Psoas muscle (tissue), 8 donors: ENCODE results near the gene LUZP2. TPM values are rescaled to one million over a fixed set of nuclear protein-coding genes. Genes with fewer than 3 reads are reported as not detected.

Experiments used
- ATAC-seq, 4 donors: fragments of 200-7000 bp; cut with Tn5 transposase; one replicate each; pipeline ENCODE4 v1.9.1; 2020; ENCODE audit warnings: moderate library complexity in 3 of 4, mild to moderate bottlenecking in 2 of 4
- DNase-seq, 2 donors: peaks; one replicate each; pipeline ENCODE4 v3.0.0-alpha.2; 2020
- H3K27ac ChIP-seq: fragments of 200-600 bp; one replicate; pipeline ENCODE4 v1.8.0; 2022
- H3K27me3 ChIP-seq, 3 donors: fragments of 200-600 bp in 1 of 3; one replicate each; pipeline versions ENCODE4 v1.6.1 to v1.8.0; 2013 to 2022; ENCODE audit warnings: low read length in 2 of 3, mild to moderate bottlenecking in 2 of 3, moderate library complexity in 1 of 3; ENCODE audit not compliant: insufficient read depth in 3 of 3
- H3K36me3 ChIP-seq, 2 donors: fragments of 200-600 bp in 1 of 2; one replicate each; pipeline versions ENCODE4 v1.6.1 to v1.8.0; 2013 to 2022; ENCODE audit warnings: low read depth in 1 of 2, mild to moderate bottlenecking in 1 of 2, moderate library complexity in 1 of 2; ENCODE audit not compliant: insufficient read depth in 1 of 2
- H3K4me1 ChIP-seq: fragments of 200-600 bp; one replicate; pipeline ENCODE4 v1.8.0; 2022
- H3K4me3 ChIP-seq: fragments of 200-600 bp; one replicate; pipeline ENCODE4 v1.8.0; 2022; ENCODE audit warnings: mild to moderate bottlenecking
- H3K9me3 ChIP-seq: fragments of 200-600 bp; one replicate; pipeline ENCODE4 v1.8.0; 2022
- WGBS, 3 donors: extraction: QIAGEN DNeasy Blood & Tissue Kit; methylation state at CpG; one replicate each; pipeline versions ENCODE4 v1.1.6 to v1.1.7; 2013; 5-methylcytosine and 5-hydroxymethylcytosine counted together
- intact Hi-C, 2 donors: fragments of 100-400 bp; cut with DNase I; formaldehyde crosslinking; loops; one replicate each; pipeline versions ENCODE4 v1.11.0 to v1.14.2; 2022
- polyA plus RNA-seq, 3 donors: library from polyadenylated mRNA; stranded (reverse); fragments of 200-250 nt; gene quantifications; one replicate each; pipeline ENCODE4 v1.2.3, GENCODE V29; 2013
- total RNA-seq, 4 donors: library from RNA; stranded (reverse); fragmentation: NEBNext Ultra II Directional in 2 of 4; extraction: Animal tissue kit (Norgen Biotek cat#: 25700) in 2 of 4; gene quantifications; one replicate each; pipeline versions ENCODE4 v1.2.1 to v1.2.4, GENCODE V29; 2021 to 2023
- TF ChIP-seq, protein P1 (sequence below): fragments of 200-600 bp; IDR thresholded peaks from one replicate; pipeline ENCODE4 v1.8.0; 2022; ENCODE audit warnings: antibody characterized with exemption
- donor health status: healthy with polysubstance abuse.
- donor health status: DM: no; HTN: no; CAD: no; lungs with moderate emphysema.
- donor health status: Bipolar disorder and iron deficiency.
- donor health status: healthy.
- donor health status: DM: yes; HTN: yes; CAD: no.
- donor health status: DM: no; HTN: no; CAD: no.
- donor health status: DM: no; HTN: no; CAD: no.
- donor health status: DM: yes; HTN: yes; CAD: no.

LUZP2 gene
- total and polyA plus RNA-seq, 7 donors, result 0.01 TPM; not detected in 5

DNA sequence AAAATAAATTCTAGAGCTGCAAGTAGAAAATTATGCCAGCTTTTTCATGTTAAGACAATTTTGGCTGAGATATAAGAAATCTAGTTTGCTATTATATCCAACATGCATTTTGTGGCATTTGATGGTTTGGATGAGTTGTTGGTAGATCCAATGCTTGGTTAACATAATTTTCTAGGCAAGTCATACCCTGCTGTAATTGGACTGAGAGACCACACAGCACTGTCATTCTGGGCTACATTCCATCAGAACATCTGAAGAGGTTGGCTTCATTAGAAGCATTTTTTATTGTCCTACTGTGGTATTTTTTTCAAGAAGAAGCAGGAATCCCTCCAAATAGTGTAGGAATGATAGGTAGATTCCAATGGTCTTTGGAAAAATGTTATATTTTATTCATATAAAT lies 561.0 kb downstream of the LUZP2 start:
- ATAC-seq, result no peak
- TF ChIP-seq, protein P1, sequence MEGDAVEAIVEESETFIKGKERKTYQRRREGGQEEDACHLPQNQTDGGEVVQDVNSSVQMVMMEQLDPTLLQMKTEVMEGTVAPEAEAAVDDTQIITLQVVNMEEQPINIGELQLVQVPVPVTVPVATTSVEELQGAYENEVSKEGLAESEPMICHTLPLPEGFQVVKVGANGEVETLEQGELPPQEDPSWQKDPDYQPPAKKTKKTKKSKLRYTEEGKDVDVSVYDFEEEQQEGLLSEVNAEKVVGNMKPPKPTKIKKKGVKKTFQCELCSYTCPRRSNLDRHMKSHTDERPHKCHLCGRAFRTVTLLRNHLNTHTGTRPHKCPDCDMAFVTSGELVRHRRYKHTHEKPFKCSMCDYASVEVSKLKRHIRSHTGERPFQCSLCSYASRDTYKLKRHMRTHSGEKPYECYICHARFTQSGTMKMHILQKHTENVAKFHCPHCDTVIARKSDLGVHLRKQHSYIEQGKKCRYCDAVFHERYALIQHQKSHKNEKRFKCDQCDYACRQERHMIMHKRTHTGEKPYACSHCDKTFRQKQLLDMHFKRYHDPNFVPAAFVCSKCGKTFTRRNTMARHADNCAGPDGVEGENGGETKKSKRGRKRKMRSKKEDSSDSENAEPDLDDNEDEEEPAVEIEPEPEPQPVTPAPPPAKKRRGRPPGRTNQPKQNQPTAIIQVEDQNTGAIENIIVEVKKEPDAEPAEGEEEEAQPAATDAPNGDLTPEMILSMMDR, result no peak
- Histone ChIP-seq H3K36me3 (no peaks in the 10 kb centered on the region), H3K4me1 (no peaks in the 10 kb centered on the region), H3K27ac (no peak overlapping the region), H3K9me3 (no peaks in the 10 kb centered on the region), H3K4me3 (no peak overlapping the region), H3K27me3 (no peaks in the 10 kb centered on the region)
- no peak for DNase-seq
- intact Hi-C loops, result no loop called here

DNA sequence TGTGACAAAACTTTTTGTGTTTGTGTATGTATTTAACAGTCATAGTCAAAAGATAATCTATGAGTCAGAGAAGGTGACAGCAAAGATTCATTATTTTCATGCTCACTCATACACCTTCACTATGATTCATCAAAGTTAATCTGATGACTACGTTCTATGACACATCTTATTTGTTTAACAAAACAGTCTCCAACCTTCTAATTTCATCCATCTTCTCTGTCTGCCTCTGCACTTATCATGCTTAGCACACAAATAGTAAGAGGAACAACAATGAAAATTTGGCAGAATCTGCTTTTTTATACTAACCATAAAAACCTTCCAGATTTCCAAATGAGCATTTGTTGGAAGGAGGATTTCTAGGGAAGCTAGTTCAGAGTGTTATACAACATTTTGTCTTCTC lies 568.9 kb downstream of the LUZP2 start:
- H3K36me3 ChIP-seq, result no peaks in the 10 kb centered on the region
- H3K27me3 ChIP-seq, result no peaks in the 10 kb centered on the region
- H3K4me1 ChIP-seq, result no peaks in the 10 kb centered on the region
- no peak overlapping the region for H3K4me3 ChIP-seq
- intact Hi-C loops, result no loop called here
- H3K9me3 ChIP-seq, result no peaks in the 10 kb centered on the region
- DNase-seq, result no peak
- no peak for ATAC-seq
- TF ChIP-seq, protein P1, result no peak
- H3K27ac ChIP-seq, result no peak overlapping the region
- WGBS, 3 donors, result 57 to 63% (median 60%) methylated on average over 1 of the region's 1 CpG

DNA sequence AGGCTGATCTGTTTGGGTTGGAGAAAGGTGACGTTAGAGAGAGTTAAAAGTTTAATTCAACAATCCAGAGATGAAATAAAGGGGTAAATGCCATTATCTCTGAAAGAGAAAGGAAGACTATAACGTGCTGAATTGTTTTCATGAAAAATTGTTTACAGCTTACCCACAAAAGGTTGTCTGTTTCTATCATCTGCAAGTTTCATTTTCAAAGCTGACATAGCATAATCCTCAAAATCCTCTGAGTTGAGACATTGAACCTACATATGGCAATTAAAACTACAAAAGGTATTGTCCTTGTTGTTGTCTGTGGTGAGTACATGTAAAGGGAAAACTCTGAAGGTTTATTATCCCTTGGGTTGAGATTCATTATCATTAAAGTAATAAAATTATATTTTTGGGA lies 569.9 kb downstream of the LUZP2 start:
- TF ChIP-seq, protein P1, result no peak
- Histone ChIP-seq H3K27ac (no peak overlapping the region), H3K9me3 (no peaks in the 10 kb centered on the region), H3K4me3 (no peak overlapping the region), H3K27me3 (no peaks in the 10 kb centered on the region), H3K4me1 (no peaks in the 10 kb centered on the region), H3K36me3 (no peaks in the 10 kb centered on the region)
- intact Hi-C loops, result no loop called here
- DNase-seq (no peak), ATAC-seq (no peak)
- 50 to 61% (median 57%) methylated on average over 2 of the region's 2 CpGs for WGBS, 3 donors

DNA sequence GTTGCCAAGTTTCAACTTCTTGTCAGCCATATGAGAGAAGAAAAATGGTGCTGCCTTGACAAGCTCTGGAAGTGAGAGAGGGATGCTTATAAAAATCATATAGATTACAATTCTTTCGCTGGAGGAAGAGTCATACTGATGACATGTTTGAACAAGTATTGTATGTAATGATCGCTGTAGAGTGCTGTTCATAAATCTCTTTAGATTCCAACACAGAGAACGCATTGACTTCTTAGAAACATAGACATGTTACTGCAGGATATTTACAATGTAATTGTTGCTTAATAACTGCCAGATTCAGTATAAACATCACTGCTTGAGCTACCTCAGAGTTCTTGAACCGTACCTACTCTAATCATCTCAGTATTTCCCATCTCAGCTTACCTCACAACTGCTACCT lies 571.6 kb downstream of the LUZP2 start:
- whole genome bisulfite sequencing, 3 donors, result 80 to 86% (median 86%) methylated on average over 4 of the region's 4 CpGs
- Histone ChIP-seq H3K9me3 (no peaks in the 10 kb centered on the region), H3K27ac (no peak overlapping the region), H3K4me3 (no peak overlapping the region), H3K4me1 (no peaks in the 10 kb centered on the region), H3K36me3 (no peaks in the 10 kb centered on the region), H3K27me3 (no peaks in the 10 kb centered on the region)
- intact Hi-C loops, result no loop called here
- no peak for DNase-seq
- TF ChIP-seq, protein P1, result no peak
- ATAC-seq, result no peak

DNA sequence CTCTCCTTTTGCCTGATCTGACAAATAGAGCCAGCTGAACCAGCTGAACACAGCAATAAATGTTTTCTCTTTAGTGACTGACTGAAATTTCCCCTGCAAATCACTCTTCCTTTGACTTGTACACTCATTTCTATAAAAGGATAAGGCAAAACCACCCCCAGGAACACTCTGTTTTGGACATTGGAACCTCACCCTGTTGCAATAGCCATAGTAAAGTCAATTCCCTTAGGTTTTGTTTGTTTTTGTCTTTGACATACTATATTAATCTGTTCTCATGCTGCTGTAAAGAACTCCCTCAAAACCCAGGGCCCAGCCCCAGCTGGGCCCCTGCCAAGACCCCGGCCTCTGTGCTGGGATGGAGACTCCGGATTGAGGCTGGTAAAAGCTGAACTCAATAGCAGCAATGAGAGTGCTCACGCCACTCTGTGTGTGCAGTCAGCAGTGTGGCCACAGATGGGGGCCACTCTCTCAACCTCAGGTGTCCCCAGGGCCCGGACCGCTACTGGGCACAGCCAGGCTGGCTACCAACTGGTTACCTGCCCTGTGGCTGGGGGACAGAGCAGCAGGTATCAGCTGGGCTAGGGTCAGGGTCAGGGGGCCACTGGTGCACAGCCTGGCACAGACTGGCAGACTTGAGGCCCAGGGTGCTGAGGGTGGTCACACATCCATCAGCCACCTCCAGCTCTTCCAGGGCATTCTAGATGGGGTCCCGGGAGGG lies 597.4 kb downstream of the LUZP2 start:
- Histone ChIP-seq H3K27me3 (no peaks in the 10 kb centered on the region), H3K4me3 (no peak overlapping the region), H3K27ac (no peak overlapping the region), H3K9me3 (no peaks in the 10 kb centered on the region), H3K4me1 (no peaks in the 10 kb centered on the region), H3K36me3 (no peaks in the 10 kb centered on the region)
- intact Hi-C loops, result loop anchor here in 1 of 2 donors (10.0 kb wide), 1 partner anchor 61 kb away; no protein-coding TSS in a partner anchor
- ATAC-seq (no peak), DNase-seq (no peak)
- TF ChIP-seq, protein P1, result no peak
- 88 to 89% (median 89%) methylated on average over 6 of the region's 6 CpGs for WGBS, 3 donors
